Lower lobe of right lung (tissue), 2 donors: ENCODE measurements around the gene LDLR. TPM values are rescaled to one million over a fixed set of nuclear protein-coding genes. Genes with fewer than 3 reads are reported as not detected.

ENCODE experiments used
- ATAC-seq, 2 donors: fragments of 200-7000 bp; cut with Tn5 transposase; one replicate each; pipeline ENCODE4 v1.9.1; 2020 to 2022; ENCODE audit warnings: mild to moderate bottlenecking in 2 of 2, moderate library complexity in 2 of 2
- DNase-seq: peaks from one replicate; pipeline ENCODE4 v3.0.0-alpha.2; 2020
- H3K27ac ChIP-seq: fragments of 200-600 bp; one replicate; pipeline ENCODE4 v1.8.0; 2022
- H3K27me3 ChIP-seq: fragments of 200-600 bp; one replicate; pipeline ENCODE4 v1.8.0; 2022; ENCODE audit warnings: low read depth
- H3K36me3 ChIP-seq: fragments of 200-600 bp; one replicate; pipeline ENCODE4 v1.8.0; 2022; ENCODE audit warnings: mild to moderate bottlenecking
- H3K4me1 ChIP-seq: fragments of 200-600 bp; one replicate; pipeline ENCODE4 v1.8.0; 2022
- H3K4me3 ChIP-seq: fragments of 200-600 bp; one replicate; pipeline ENCODE4 v1.8.0; 2022; ENCODE audit warnings: mild to moderate bottlenecking
- H3K9me3 ChIP-seq: fragments of 200-600 bp; one replicate; pipeline ENCODE4 v1.8.0; 2022
- CTCF ChIP-seq: fragments of 200-600 bp; IDR thresholded peaks from one replicate; pipeline ENCODE4 v1.8.0; 2022; ENCODE audit warnings: antibody characterized with exemption, mild to moderate bottlenecking
- intact Hi-C: fragments of 100-400 bp; cut with DNase I; formaldehyde crosslinking; loops from one replicate; pipeline ENCODE4 v1.11.0; 2022
- total RNA-seq: library from RNA; stranded (reverse); fragmentation: NEBNext Ultra II Directional; extraction: Animal tissue kit (Norgen Biotek cat#: 25700); gene quantifications from one replicate; pipeline ENCODE4 v1.2.1, GENCODE V29; 2021
- donor health status: DM: no; HTN: yes; CAD: no; lungs with severe emphysema.

LDLR gene
- total RNA-seq, 1 donor from 2014 or later: 147 TPM

DNA sequence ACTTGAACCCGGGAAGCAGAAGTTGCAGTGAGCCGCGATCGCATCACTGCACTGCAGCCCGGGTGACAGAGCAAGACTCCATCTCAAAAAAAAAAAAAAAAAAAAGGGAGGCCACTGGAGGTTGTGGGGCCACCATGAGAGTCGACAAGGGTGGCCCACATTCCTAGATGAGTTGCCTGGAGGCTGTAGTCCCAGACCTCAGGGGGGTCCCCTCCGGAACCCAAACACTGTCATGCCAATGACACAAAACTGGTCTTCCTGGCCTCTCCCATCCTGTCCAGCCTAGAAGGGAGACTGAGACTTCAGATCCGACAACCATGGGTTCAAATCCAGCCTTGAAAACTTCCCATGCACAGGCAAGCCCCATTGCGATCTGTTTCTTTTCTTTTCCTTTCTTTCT is 51.6 kb downstream of the LDLR start:
- Histone ChIP-seq H3K4me3 (no peak overlapping the region), H3K27ac (no peak overlapping the region), H3K4me1 (peaks cover 73% of the 10 kb centered on the region), H3K9me3 (no peaks in the 10 kb centered on the region), H3K36me3 (no peaks in the 10 kb centered on the region), H3K27me3 (no peaks in the 10 kb centered on the region)
- DNase-seq (no peak), ATAC-seq (no peak)
- intact Hi-C loops: no loop called here
- no peak for TF ChIP-seq CTCF

DNA sequence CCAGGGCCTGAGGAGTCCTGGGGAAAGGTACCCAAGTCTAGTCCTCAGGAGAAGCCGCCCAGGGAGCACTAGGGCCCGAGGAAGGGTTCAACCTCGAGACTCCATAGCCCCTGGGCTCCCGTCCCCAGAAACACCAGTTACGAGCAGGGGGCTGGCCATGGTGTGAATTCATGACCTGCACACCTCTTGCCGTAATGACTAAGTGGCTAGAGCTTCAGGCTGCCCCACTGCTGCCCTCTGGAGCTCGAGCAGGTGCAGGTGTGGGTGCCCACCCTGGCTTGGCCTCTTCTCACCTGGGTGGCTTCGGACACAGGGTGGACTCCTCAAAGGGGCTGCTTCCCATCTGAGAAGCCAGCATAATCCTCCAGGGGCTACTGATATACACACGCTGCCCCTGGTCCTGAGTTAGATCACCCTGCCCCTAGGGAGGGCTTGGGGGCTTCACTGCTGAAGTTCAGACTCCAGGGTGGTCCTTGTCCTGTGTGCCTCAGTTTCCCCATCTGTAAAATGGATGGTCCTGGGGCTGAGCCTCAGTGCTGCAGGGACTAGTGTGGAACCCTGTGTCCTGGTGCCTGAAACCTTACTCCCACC is 52.8 kb downstream of the LDLR start:
- DNase-seq (no peak), ATAC-seq (no peak)
- no peaks in the 10 kb centered on the region for H3K9me3 ChIP-seq
- peaks cover 73% of the 10 kb centered on the region for H3K4me1 ChIP-seq
- intact Hi-C loops: no loop called here
- H3K36me3 ChIP-seq: no peaks in the 10 kb centered on the region
- TF ChIP-seq CTCF: peak; percentile 20
- no peak overlapping the region for H3K4me3 ChIP-seq
- H3K27me3 ChIP-seq: no peaks in the 10 kb centered on the region
- peak overlapping the region; percentile 99 for H3K27ac ChIP-seq

DNA sequence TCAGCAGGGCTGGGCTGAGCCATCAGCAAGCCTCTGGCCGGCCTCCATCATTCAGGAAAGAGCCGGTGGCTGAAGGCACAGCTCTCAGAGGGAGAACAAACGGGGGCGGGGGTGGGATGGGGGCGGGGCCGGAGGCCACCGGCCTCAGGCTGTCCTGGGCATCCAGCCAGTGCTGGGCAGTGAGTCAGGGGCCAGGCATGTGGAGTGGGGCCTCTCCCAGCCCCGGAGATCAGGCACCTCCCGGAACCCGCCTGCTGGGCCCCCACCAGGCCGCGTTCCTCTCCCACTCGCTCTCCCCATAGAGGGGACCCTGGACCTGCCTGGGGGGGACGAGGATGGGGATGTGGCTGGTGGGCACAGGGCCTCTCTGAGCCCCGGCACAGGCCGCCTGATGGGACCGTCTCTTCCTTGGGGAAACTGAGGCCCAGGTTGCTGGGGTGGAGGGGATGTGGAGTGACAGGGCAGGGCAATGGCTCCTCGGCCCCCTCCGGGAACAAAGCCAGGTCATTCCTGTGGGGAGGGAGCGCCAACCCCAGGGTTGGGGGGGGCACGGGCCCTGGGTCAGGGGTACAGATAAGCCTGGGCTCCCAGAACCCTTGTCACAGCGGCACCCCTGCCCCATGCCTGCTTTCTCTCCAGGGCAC is 53.4 kb downstream of the LDLR start:
- intact Hi-C loops: no loop called here
- Histone ChIP-seq H3K4me1 (peaks cover 67% of the 10 kb centered on the region), H3K27ac (peak overlapping the region; percentile 99), H3K27me3 (no peaks in the 10 kb centered on the region), H3K9me3 (no peaks in the 10 kb centered on the region), H3K4me3 (peak overlapping the region; percentile 43), H3K36me3 (no peaks in the 10 kb centered on the region)
- TF ChIP-seq CTCF: no peak
- peak; percentile 92 for DNase-seq
- ATAC-seq: peak; percentile 89

DNA sequence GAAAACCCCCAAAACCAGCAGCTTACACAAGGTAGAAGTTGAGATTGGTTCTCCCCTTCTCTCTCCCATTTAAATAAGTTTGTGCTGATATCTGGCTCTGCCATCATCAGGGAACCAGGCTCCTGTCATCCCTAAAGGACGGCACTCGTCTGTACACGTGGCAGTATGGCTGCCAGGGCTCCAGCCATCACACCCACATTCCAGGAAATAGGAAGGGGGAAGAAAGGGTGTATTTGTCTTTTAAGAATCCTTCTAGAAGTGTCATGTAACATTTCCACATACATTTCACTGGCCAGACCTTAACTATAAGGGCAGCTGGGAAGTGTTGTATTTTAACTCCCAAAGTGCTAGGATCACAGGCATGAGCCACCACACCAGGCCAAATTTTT is 56.3 kb downstream of the LDLR start:
- no peak overlapping the region for H3K4me3 ChIP-seq
- no peaks in the 10 kb centered on the region for H3K27me3 ChIP-seq
- DNase-seq (no peak), ATAC-seq (no peak)
- H3K9me3 ChIP-seq: no peaks in the 10 kb centered on the region
- peak overlapping the region; percentile 99 for H3K27ac ChIP-seq
- peaks cover 42% of the 10 kb centered on the region for H3K4me1 ChIP-seq
- TF ChIP-seq CTCF: no peak
- H3K36me3 ChIP-seq: no peaks in the 10 kb centered on the region
- intact Hi-C loops: no loop called here

DNA sequence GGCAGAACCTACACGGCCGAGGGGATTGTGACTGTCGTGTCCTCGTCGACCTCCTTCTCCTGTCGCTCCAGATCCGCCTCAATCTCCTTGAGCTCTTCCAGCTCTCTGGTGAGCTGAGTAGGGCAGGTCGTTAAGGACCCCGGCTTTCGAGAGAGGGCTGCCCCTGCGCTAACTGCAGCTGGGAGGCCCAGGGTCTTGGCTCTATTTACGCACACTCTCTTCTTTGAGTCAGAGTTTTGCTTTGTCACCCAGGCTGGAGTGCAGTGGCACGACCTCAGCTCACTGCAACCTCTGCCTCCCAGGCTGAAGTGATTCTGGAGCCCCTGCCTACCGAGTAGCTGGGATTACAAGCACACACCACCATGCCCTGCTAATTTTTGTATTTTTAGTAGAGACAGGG is 58.7 kb downstream of the LDLR start:
- no peak for TF ChIP-seq CTCF
- Histone ChIP-seq H3K4me3 (no peak overlapping the region), H3K36me3 (no peaks in the 10 kb centered on the region), H3K4me1 (peaks cover 29% of the 10 kb centered on the region), H3K27me3 (no peaks in the 10 kb centered on the region), H3K27ac (no peak overlapping the region), H3K9me3 (no peaks in the 10 kb centered on the region)
- DNase-seq: no peak
- ATAC-seq: no peak
- intact Hi-C loops: no loop called here
